Astrocyte (in vitro differentiated cells and primary cell): ENCODE data around the gene BLACAT1. TPM values are rescaled to one million over a fixed set of nuclear protein-coding genes. Genes with fewer than 3 reads are reported as not detected.

Experiments used
- DNase-seq: peaks from one replicate; pipeline ENCODE4 v3.0.0-alpha.2; 2010; ENCODE audit warnings: low read depth
- FAIRE-seq: peaks from 2 replicates; lab custom pipeline; 2011; peaks lifted over from hg19 to GRCh38; lab: Jason Lieb, UNC
- H2AFZ ChIP-seq: 2 replicates; pipeline ENCODE4 v1.6.0; 2012; ENCODE audit warnings: low read depth, low read length, inconsistent platforms
- H3K27ac ChIP-seq: 2 replicates; pipeline ENCODE4 v1.5.1; 2011; ENCODE audit warnings: low read depth, low read length, inconsistent platforms
- H3K27me3 ChIP-seq: 2 replicates; pipeline ENCODE4 v1.6.0; 2011; ENCODE audit warnings: low read length, inconsistent platforms; ENCODE audit not compliant: insufficient read depth
- H3K36me3 ChIP-seq: 2 replicates; pipeline ENCODE4 v1.5.1; 2011; ENCODE audit warnings: low read length, inconsistent platforms; ENCODE audit not compliant: insufficient read depth
- H3K4me1 ChIP-seq: 2 replicates; pipeline ENCODE4 v1.5.1; 2011; ENCODE audit warnings: low read length, inconsistent platforms; ENCODE audit not compliant: insufficient read depth
- H3K4me2 ChIP-seq: 2 replicates; pipeline ENCODE4 v1.6.0; 2012; ENCODE audit warnings: low read length, inconsistent platforms
- H3K4me3 ChIP-seq: 2 replicates; pipeline ENCODE4 v1.5.1; 2011; ENCODE audit warnings: low read depth, mild to moderate bottlenecking, low read length, inconsistent platforms; ENCODE audit not compliant: insufficient read depth
- H3K79me2 ChIP-seq: 2 replicates; pipeline ENCODE4 v1.6.0; 2012; ENCODE audit warnings: mild to moderate bottlenecking, low read length, inconsistent platforms; ENCODE audit not compliant: insufficient read depth
- H3K9ac ChIP-seq: 2 replicates; pipeline ENCODE4 v1.6.0; 2012; ENCODE audit warnings: mild to moderate bottlenecking, low read length, inconsistent platforms
- H3K9me3 ChIP-seq: 2 replicates; pipeline ENCODE4 v1.5.1; 2012; ENCODE audit warnings: low read depth, mild to moderate bottlenecking, low read length, inconsistent platforms; ENCODE audit not compliant: insufficient read depth
- H4K20me1 ChIP-seq: 2 replicates; pipeline ENCODE4 v1.6.0; 2012; ENCODE audit warnings: low read length, inconsistent platforms; ENCODE audit not compliant: insufficient read depth
- H3K27ac Mint-ChIP-seq: one replicate; pipeline ENCODE4 v1.8.0; 2021; ENCODE audit warnings: mild to moderate bottlenecking, mixed read lengths; ENCODE audit not compliant: unreplicated experiment
- H3K27me3 Mint-ChIP-seq: one replicate; pipeline ENCODE4 v1.8.0; 2021; ENCODE audit warnings: low read depth, mixed read lengths; ENCODE audit not compliant: unreplicated experiment
- H3K36me3 Mint-ChIP-seq: one replicate; pipeline ENCODE4 v1.8.0; 2021; ENCODE audit warnings: low read depth, mixed read lengths; ENCODE audit not compliant: unreplicated experiment
- H3K4me1 Mint-ChIP-seq: one replicate; pipeline ENCODE4 v1.8.0; 2021; ENCODE audit warnings: low read depth, mixed read lengths; ENCODE audit not compliant: unreplicated experiment
- H3K4me3 Mint-ChIP-seq: one replicate; pipeline ENCODE4 v1.8.0; 2021; ENCODE audit warnings: mild to moderate bottlenecking, moderate library complexity, mixed read lengths; ENCODE audit not compliant: unreplicated experiment
- H3K9me3 Mint-ChIP-seq: one replicate; pipeline ENCODE4 v1.8.0; 2021; ENCODE audit warnings: mild to moderate bottlenecking, mixed read lengths; ENCODE audit not compliant: unreplicated experiment
- EZH2 ChIP-seq: IDR thresholded peaks from 2 replicates; pipeline ENCODE4 v1.6.1; 2012; ENCODE audit warnings: mild to moderate bottlenecking, low read length, inconsistent platforms; ENCODE audit not compliant: insufficient read depth
- total RNA-seq: library from RNA; stranded (reverse); gene quantifications from 2 replicates; pipeline ENCODE4 v1.2.1, GENCODE V29; 2021
- TF ChIP-seq, protein P1 (sequence below): IDR thresholded peaks from 2 replicates; pipeline ENCODE4 v1.5.1; 2011; ENCODE audit warnings: low read depth, mild to moderate bottlenecking, inconsistent platforms, low read length, moderate library complexity; ENCODE audit not compliant: insufficient read depth

Gene BLACAT1
- total RNA-seq, 1 donor from 2014 or later, result 2.2 TPM

DNA sequence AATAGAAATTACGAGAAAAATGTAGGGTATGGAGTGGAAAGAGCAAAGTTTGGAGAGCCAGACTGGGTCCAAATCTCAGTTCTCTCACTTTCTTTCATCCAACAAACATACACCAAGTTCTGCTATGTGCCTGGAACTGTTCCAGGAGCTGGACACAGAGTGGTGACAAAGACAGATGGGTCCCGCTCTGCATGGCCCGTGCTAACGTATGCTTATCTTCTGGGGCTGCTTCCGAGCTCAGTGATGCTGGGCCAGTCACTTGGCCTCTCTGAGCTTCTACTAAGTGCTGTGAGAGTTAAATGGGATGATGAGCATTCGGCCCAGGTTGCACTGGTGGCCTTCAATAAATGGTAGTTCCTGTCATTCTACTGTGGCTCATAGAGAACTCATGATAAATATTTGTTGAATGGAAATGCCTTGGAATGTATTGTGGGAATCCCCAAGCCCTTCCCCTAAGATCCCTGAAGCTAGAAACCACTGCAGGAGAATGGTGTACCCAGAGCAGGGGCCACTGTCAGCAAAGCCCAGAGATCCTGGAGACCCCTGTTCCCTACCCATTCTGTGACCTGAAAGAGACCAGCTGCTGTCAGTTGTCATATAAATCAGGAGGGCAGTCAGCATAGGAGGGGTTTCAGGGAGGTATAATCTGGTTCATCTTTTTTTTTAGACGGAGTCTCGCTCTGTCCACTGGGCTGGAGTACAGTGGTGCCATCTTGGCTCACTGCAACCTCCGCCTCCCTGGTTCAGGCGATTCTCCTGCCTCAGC, 37.8 kb downstream of the BLACAT1 start:
- H3K4me1 ChIP-seq, result no peaks in the 10 kb centered on the region
- FAIRE-seq, result no peak
- H3K27me3 Mint-ChIP-seq, result peaks cover 48% of the 10 kb centered on the region

DNA sequence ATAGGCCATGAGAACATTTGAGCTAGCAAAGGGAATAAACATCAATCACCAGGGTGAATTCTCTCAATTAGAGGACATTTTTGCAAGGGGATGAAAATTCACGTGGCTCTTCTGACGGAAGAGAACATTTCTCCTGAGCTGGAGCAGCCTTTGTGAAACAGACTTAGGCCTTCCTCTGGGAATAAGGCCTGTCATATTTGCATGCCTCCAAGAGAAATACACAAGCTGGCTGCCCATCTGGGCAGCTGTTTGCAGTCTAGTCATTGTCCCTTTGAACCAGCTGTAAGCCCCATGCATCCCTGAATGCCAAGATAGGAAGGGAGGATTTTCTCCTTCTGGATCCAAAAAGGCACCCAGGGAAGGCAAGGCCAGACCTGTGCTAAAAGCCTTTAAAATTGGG, 39.5 kb downstream of the BLACAT1 start:
- Histone ChIP-seq H3K9ac (no peak overlapping the region), H3K36me3 (no peaks in the 10 kb centered on the region), H3K4me3 (no peak overlapping the region), H3K27me3 (peaks cover 30% of the 10 kb centered on the region), H4K20me1 (no peaks in the 10 kb centered on the region), H3K27ac (no peak overlapping the region), H3K4me2 (no peak overlapping the region), H3K79me2 (no peaks in the 10 kb centered on the region), H3K4me1 (no peaks in the 10 kb centered on the region), H3K9me3 (no peaks in the 10 kb centered on the region), H2AFZ (no peak overlapping the region)
- H3K4me3 Mint-ChIP-seq, result no peak overlapping the region
- H3K27ac Mint-ChIP-seq, result no peak overlapping the region
- no peaks in the 10 kb centered on the region for H3K9me3 Mint-ChIP-seq
- DNase-seq (no peak), FAIRE-seq (no peak)
- H3K27me3 Mint-ChIP-seq, result peaks cover 54% of the 10 kb centered on the region
- no peak for TF ChIP-seq EZH2
- TF ChIP-seq, protein P1, sequence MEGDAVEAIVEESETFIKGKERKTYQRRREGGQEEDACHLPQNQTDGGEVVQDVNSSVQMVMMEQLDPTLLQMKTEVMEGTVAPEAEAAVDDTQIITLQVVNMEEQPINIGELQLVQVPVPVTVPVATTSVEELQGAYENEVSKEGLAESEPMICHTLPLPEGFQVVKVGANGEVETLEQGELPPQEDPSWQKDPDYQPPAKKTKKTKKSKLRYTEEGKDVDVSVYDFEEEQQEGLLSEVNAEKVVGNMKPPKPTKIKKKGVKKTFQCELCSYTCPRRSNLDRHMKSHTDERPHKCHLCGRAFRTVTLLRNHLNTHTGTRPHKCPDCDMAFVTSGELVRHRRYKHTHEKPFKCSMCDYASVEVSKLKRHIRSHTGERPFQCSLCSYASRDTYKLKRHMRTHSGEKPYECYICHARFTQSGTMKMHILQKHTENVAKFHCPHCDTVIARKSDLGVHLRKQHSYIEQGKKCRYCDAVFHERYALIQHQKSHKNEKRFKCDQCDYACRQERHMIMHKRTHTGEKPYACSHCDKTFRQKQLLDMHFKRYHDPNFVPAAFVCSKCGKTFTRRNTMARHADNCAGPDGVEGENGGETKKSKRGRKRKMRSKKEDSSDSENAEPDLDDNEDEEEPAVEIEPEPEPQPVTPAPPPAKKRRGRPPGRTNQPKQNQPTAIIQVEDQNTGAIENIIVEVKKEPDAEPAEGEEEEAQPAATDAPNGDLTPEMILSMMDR, result no peak
- peaks cover 2% of the 10 kb centered on the region for H3K4me1 Mint-ChIP-seq
- H3K36me3 Mint-ChIP-seq, result no peaks in the 10 kb centered on the region

More for the DNA sequence above, 37.8 kb downstream of the BLACAT1 start:
- no peaks in the 10 kb centered on the region for H4K20me1 ChIP-seq
- no peak for DNase-seq
- H3K4me2 ChIP-seq, result no peak overlapping the region
- no peak overlapping the region for H2AFZ ChIP-seq
- Mint-ChIP-seq H3K27ac (no peak overlapping the region), H3K9me3 (no peaks in the 10 kb centered on the region), H3K36me3 (no peaks in the 10 kb centered on the region), H3K4me3 (no peak overlapping the region), H3K4me1 (peaks cover 2% of the 10 kb centered on the region)
- no peak overlapping the region for H3K27ac ChIP-seq
- H3K36me3 ChIP-seq, result no peaks in the 10 kb centered on the region
- H3K4me3 ChIP-seq, result no peak overlapping the region
- peaks cover 40% of the 10 kb centered on the region for H3K27me3 ChIP-seq
- no peaks in the 10 kb centered on the region for H3K9me3 ChIP-seq
- TF ChIP-seq EZH2, result no peak
- TF ChIP-seq, protein P1, result no peak
- H3K9ac ChIP-seq, result no peak overlapping the region
- H3K79me2 ChIP-seq, result no peaks in the 10 kb centered on the region
